NCI-H82 treated with DMSO at 0.1 percent for 48 hours (cell line): ENCODE data around the gene SEMA6B.
"Not testable (repeated sequence)": the region's sequence is repeated elsewhere in the genome, so short reads cannot be mapped to it uniquely, and the experiment has no call there.

ENCODE experiments used
- DNase-seq: peaks from one replicate; lab custom pipeline; 2025; ENCODE audit not compliant: unreplicated experiment; lab: John Stamatoyannopoulos, UW

The SEMA6B gene

DNA sequence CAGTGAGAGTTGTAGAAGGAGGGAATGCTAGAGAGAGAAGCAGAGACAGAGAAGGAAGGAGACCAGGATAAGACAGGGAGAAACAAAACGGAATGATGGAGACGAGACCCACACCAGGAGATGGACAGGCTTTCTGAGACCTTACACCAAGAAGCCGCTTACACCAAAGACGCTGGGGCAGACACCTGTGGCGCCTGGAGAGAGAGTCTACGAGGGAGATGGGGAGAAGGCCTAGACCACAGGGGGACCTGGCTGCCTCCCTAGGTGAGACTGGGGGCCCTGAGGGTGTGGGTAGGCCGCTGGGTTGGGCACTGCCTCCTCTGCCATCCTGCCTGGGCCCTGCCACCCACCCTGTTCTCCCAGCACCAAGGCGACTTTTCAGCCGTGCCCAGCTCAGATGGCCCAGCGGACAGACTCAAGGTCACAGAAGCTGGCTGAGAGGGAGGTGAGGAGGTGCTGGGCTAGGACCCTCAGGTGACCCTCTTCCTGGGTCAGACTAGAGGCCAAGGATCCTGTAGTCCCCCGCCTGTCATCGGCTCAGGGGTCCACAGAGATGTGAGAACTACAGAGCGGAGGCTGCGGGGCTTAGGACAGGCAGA is 29.5 kb downstream of the SEMA6B start:
- DNase-seq, result no peak

DNA sequence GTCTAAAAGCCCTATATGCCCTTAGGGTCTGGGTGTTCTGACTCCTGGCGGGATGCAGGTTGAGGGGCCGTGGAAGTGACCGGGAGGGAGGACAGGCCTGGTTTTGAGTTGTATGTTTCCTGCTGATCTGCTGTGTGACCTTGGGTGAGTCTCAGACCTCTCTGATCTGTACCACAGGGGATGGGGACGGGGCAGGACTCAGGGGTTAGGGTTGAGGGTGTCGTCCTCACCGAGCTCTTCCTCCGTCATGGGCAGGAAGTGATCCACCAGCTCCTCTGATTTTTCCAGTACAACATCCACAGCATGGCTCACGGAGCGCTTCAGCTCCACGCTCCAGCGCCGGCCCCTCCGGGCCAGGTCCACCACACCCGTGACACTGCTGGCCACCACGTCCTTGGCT is 30.6 kb downstream of the SEMA6B start:
- DNase-seq, result no peak

DNA sequence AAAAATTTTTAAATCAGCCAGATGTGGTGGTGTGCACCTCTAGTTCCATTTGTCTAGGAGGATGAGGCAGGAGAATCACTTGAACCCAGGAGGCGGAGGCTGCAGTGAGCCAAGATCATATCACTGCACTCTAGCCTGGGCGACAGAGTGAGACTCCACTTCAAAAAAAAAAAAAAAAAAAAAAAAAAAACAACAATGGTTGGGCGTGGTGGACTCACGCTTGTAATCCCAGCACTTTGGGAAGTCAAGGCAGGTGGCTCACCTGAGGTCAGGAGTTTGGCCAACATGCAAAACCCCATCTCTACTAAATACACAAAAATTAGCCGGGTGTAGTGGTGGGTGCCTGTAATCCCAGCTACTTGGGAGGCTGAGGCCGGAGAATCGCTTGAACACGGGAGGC is 32.1 kb downstream of the SEMA6B start:
- DNase-seq, result not testable (repeated sequence)

DNA sequence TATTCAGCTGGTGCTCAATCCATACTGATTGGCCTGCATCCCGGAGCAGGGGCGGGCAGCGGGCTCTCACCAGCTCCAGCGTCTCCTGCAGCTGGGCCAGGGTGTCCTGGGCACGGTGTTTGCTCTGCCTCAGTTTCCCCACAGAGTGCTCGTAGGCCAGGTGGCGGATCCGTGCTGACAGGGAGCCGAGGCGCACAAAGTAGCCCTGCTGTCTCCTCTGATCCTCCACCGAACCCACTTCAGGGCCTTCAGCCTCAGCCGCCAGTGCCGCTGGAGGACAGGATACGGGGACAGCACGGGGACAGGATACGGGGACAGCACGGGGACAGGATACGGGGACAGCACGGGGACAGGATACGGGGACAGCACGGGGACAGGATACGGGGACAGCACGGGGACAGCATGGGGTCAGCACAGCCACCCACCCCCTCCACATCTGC is 33.9 kb downstream of the SEMA6B start:
- DNase-seq, result no peak

DNA sequence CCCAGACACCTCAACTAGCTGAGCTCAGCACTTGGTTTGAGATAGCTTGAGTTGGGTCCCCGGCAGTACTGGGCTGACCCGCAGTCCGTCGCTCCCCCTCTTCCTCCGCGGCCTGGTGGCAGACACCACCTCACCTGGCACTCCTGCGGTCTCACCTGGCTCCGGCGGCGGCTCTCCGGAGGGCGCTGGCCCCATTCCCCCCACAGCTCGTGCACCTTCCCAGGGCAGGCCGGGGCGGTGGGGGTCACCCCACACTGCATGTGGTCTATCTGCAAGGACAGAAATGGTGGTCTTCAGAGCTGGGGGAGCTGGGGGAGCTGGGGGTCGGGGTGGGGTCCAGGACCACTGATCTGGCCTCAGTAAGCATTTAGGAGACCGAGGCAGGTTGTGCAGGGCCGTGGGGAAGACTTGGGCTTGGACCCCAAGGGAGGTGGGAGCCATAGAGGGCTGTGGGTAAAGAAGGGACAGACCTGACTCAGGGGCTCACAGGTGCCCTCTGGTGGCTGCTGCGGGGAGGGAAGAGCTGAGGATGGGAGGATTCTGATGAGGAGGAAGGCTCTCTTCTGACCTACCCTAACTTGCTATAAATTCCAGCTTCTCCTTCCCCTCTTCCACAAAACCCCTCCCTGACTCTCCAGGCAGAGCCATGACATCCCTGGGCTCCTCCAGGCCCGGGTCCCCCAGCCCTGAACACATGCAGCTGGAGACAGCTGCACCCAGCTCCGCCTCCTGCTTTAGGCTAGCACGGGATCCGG is 34.5 kb downstream of the SEMA6B start:
- no peak for DNase-seq

DNA sequence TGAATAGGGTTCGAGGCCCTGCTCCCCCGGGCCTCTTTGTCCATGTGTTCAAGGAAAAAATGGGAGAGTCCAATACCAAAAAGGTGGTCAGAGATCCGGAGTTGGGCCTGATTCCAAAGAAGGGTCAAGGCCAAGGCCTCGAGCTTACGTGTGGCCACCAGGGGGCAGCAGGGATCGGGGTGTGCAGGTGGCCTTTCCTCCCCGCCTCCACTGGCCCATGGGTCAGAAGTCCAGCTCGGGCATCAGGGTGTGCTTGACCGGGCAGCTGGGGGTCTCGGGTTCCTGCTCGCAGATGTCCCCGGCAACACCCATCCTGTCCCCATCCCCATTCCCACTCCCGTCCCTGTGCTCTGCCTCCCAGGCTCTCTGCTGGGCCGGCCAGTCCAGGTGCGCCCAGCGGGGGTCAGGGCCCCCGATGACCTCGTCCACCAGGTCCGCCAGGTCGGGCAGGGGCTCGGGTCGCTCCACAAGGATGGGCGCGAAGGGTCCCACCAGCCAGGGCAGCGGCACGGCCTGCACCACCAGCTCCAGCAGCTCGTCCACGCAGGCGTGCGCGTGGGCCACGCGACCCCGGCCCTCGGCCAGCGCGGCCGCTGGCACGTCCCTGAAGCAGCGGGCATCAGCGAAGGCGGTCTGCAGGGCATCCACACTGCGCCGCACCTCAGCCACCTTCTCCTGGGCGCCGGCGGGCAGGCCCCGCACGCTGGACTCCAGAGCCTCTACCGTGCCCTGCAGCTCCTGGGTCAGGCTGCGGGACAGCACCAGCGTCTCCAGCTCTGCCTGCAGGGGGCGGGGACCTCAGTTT is 36.0 kb downstream of the SEMA6B start:
- DNase-seq, result no peak

DNA sequence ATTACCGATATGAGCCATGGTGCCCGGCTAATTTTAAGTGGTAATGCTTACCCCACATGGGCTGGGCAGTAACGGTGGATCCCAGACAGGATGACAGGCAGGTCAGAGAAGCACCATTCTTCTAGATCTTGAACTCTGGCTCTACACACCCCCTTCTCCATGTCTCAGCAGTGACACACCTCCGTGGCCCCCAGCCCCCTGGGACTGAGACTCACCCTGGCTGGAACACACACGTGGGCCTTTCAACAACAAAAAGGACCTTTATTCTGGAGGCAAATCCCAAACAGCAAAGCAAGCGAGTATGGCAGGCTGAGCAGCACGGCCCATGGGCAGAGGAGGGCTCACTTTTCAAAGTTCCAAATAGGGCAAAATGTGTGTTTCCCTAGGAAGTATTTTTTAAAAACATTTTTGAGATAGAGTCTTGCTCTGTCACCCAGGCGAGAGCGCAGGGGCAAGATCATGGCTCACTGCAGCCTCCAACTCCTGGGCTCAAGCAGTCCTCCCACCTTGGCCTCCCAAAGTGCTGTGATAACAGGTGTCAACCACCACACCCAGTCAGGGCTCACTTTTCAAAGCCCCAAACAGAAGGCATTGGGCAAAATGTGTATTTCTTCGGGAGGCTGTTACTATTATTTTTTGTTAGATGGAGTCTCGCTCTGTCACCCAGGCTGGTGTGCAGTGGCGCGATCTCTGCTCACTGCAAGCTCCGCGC is 37.0 kb downstream of the SEMA6B start:
- DNase-seq, result no peak

DNA sequence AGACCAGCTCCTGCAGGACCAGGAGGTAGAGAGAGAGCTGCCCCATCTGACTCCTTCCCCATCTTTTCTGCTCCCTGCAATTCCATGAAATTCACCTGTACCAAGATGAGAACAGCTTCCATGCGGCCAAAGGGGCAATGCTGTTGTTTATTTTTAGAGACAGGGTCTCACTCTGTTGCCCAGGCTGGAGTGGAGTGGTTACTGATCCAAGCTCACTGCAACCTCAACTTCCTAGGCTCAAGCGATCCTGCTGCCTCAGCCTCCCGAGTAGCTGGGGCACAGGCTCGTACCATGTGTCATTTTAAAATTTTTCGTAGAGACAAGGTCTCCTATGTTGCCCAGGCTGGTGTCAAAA is 37.6 kb downstream of the SEMA6B start:
- DNase-seq, result no peak

DNA sequence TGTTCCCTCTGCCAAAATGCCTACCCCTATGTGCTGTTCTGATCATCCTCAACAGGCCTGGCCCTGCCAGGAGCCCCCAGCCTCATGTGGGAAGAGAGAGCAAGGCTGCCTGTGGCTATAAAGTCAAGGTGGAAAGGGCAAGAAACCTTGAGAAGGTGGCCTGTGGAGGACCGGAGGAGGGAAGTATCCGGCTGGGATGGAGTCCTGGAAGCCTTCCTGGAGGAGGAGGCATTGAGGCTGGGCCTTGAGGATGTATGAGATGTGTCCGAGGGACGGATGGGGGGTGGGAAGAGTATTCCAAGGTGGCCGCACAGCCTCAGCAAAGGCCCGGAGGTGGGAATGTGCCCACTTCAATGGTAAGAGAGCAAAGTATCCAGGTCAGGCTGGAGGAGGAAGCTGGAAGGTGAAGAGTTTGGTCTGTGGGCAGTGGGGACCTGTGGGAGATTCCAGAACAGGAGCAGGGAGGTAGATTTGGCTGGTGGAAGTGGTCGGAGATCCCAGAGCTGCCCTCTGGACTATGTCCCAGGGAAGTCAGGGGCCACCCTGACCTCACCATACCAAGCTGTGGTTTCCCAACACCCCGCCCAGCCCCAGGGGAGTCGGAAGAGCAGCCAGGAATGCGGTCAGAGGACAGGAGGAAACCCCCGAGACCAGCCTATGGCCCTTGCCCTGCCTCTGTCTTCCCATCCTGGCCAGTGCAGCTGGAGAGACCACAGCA is 38.2 kb downstream of the SEMA6B start:
- no peak for DNase-seq

DNA sequence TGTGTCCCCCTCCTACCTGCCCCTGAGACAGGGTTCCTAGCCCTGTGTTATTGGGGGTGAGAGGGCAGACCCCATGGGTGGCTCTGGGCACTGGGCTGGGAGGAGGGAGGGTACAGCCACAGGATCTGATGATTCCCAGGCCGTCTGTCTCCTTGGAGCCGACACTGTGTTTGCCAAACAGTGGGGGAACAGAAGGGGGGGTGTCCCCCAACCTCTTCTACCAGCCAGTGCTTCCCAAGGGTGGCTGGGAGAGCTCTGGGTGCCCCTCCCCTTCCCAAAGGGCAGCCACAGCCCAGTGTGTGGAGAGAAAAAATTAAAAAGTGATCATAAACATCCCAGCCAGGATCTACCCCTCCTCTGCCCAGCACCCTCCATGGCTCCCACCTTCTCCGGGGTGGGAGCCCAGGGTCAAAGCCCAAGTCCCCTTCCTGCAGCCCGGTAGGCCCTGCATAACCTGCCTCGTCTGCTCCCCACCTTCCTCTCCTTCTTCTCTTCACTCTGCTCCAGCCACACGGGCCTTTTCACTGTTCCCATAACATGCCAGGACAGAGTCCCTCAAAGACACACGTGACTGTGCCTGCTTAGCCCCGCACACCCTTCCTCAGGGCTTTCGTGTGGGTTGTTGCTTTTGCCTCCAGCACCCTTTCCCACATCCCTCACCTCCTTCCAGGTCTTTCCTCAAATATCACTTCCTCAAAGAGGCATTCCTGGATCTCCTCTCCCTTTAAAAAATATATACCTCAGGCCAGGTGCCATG is 39.8 kb downstream of the SEMA6B start:
- no peak for DNase-seq

DNA sequence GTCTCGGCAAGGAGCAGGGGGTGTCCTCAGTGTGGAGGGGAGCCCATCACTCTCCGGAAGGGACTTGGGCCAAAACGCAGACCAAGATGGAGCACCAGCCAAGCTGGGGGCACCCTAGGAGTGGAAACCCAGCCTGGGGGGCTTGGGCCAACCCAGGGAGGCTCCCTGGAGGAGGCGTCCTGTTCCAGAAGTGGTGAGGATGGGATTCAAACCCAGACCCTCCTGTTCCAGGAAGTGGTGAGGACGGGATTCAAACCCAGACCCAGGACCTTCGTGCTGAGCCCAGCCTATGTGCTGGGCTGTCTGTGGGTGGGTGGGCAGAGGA is 40.4 kb downstream of the SEMA6B start:
- DNase-seq, result no peak

DNA sequence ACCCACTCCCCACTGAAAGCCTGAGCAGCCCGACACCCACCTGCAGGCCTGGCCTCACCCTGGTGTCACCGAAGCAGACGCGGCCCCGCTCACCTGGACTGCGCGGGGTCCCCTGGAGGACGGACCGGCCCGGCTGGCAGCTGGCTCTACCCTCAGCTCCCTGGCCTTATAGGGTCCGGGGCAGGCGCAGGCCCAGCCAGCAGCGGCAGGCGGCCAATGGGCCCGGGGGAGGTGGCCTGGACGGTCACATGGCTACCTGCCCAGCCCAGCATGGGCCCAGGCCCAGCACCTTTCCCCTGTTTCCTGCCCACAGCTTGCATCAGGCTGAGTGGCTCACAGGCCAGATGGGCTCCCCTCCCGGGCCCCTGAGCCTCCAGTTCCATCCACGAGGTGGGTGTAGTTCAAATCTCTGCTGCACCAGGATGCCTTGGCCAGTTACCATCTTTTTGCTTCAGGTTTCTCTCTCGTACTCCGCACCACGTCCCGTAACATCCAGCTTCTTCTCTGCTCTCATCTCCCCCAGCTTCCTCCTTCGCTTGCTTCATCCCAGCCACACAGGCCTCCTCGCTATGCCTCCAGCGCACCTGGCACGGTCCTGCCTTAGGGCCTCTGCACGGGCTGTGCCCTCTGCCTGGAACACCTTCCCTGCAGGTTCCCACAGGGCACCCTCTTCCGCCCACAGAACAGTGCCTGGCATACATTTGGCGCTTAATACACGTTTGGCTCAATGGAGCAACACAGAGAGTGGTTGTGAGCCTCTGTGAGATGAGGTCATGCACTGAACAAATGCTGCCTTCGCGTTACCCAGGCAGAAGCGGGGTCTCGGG is 40.9 kb downstream of the SEMA6B start, which contains the start of gene PLIN4:
Gene PLIN4, minus strand, starts transcription at position 142 of the 827 bp plus-strand sequence. CDS start 214 bp downstream, outside the sequence.
- DNase-seq, result no peak

DNA sequence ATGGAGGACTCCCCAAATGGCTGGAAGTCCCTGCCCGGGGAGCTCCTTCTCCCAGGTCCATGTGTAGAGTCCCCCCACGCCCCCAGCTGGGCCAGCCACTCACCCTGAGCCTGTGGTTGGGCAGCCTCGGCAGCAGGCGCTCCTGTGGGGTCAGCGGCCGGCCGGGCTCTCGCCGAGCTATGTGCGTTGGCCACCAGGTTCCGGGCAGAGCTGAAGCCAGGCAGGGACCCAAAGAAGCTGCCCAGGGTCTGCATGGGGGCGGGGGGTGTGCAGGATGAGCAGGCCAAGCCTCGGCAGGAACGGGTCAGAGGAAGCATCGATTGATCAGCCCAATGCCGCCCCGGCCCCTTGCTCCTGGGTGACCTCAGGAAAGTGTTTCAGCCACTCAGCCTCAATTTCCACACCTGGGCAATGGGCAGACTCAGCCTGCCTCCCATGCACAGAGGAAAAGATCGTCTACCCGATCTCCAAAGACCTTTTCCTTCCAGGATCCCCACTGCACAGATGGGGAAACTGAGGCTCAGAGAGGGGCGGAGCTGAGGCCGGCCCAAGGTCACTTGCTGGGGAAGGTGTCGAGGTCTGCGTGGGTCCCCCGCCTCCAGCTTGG is 41.9 kb downstream of the SEMA6B start:
- DNase-seq, result no peak

DNA sequence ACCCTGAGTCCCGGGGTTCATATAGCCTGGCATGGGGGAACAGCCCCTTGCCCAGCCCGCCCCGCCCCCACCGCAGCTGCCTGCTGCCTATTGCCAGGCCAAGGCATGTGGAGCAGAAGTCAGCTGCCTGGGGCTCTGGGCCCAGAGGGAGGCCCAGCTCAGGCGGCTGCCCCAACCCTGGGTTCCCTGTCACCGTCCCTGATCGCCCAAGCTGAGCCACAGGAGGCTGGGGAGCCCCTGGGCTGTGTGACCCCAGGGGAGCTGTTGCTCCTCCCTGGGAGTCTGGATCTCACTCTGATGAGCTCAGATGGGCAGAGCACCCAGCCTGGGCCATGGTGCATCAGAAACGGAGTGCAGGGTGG is 42.6 kb downstream of the SEMA6B start:
- DNase-seq, result no peak

DNA sequence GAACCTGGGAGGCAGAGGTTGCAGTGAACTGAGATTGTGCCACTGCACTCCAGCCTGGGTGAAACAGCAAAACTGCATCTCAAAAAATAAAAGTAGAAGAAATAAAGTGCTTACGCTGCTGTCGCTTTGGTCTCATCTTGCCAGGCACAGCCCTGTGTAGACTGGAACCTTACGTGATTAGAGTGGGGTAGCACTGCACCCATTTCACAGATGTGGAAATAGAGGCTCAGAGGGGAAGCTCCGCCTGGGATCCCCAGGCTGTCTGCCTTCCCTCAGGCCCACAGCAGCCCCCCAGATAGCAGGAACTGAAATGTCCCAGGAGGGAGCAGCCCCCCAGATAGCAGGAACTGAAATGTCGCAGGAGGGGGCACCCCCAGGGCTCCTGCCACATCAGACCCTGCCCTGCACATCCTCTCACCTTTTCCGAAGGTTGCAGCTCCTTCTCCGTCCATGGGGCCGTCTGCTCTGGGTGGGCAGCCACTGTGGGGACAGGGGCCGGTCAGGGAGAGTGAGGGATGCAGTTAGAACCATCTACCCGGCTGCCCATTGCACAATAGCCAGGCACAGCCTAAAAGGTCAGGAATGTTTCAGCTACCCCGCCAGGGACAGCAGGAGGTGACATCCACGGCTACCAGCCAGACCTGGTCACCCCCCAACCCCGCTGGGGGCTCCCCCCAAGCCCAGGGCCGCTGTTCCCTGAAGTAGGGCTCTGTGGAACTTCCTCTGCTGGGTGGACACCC is 43.1 kb downstream of the SEMA6B start:
- DNase-seq, result no peak

DNA sequence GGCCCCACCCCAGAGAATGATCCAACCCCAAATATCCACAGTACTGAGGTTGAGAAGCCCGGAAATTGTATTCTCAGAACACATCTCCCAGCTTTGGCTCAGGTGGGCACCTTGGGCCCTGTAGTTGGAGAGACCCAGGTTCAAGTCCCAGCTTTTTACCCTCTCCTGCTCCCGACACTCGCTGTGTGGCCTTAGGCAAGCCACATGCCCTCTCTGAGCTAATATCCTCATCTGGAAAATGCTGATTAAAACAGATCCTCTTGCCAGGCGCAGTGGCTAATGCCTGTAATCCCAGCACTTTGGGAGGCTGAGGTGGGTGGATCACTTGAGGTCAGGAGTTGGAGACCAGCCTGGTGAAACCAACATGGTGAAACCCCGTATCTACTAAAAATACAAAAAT is 43.8 kb downstream of the SEMA6B start:
- no peak for DNase-seq

DNA sequence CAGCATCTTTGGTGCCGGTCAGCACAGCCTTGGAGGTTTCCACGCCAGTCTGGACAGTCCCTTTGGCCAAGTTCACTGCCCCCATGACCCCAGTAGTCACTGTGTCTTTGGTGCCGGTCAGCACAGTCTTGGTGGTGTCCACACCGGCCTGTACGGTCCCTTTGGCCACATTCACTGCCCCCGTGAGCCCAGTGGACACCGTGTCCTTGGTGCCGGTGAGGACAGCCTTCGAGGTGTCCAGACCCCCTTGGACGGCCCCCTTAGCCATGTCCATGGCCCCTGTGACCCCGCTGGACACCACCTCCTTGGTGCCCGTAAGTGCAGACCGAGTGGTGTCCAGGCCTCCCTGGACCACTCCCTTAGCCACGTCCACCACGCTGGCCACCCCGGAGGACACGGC is 46.2 kb downstream of the SEMA6B start:
- DNase-seq, result no peak

DNA sequence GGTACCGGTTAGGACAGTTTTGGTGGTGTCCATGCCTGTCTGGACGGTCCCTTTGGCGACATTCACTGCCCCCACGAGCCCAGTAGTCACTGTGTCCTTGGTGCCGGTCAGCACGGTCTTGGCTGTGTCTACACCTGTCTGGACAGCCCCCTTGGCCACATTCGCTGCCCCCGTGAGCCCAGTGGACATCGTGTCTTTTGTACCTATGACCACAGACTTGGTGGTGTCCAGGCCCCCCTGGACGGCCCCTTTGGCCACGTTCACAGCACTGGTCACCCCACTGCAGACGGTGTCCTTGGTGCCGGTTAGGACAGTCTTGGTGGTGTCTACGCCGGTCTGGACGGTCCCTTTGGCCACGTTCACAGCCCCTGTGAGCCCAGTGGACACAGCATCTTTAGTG is 47.4 kb downstream of the SEMA6B start:
- no peak for DNase-seq
